ENCODE results near the gene CDH23.
A peak's percentile ranks its signal among the peaks of the same experiment; 100 is the strongest.

CDH23 gene

GRCh38 chr10:71742301-71743088, 345.8 kb downstream of the CDH23 start:
- H3K4me3 ChIP-seq (ENCODE audit: insufficient read length, low read depth), result no peak overlapping the region
- no peaks in the 10 kb centered on the region for H3K36me3 ChIP-seq (ENCODE audit: insufficient read depth, insufficient read length, low read length)
- H3K4me1 ChIP-seq (ENCODE audit: insufficient read depth, insufficient read length), result peaks cover 10% of the 10 kb centered on the region
- no peak for TF ChIP-seq YY1 (IDR thresholded peaks at IDR 0.05; ENCODE audit: insufficient read depth, insufficient read length)
- no peak for TF ChIP-seq SUZ12 (IDR thresholded peaks at IDR 0.05; ENCODE audit: extremely low read depth, insufficient read depth, insufficient read length)
- TF ChIP-seq ZNF274 (IDR thresholded peaks at IDR 0.05; ENCODE audit: low read depth, low read length), result no peak
- H3K9me3 ChIP-seq (ENCODE audit: insufficient read depth, low read length), result peaks cover 13% of the 10 kb centered on the region; the same call in 1 of the 2 replicates
- no peak overlapping the region for H3K9ac ChIP-seq (ENCODE audit: insufficient read length, low read depth)
- no peak for DNase-seq (ENCODE audit: low read depth, low spot score)
- peaks cover 5% of the 10 kb centered on the region for H3K27me3 ChIP-seq (ENCODE audit: insufficient read depth, insufficient read length)

GRCh38 chr10:71743089-71743838, 346.5 kb downstream of the CDH23 start:
- peaks cover 10% of the 10 kb centered on the region for H3K4me1 ChIP-seq (ENCODE audit: insufficient read depth, insufficient read length)
- H3K9ac ChIP-seq (ENCODE audit: insufficient read length, low read depth), result no peak overlapping the region
- peaks cover 5% of the 10 kb centered on the region for H3K27me3 ChIP-seq (ENCODE audit: insufficient read depth, insufficient read length)
- no peak overlapping the region for H3K4me3 ChIP-seq (ENCODE audit: insufficient read length, low read depth)
- H3K9me3 ChIP-seq (ENCODE audit: insufficient read depth, low read length), result peaks cover 13% of the 10 kb centered on the region; the same call in 1 of the 2 replicates
- no peak for DNase-seq (ENCODE audit: low read depth, low spot score)
- no peak for TF ChIP-seq SUZ12 (IDR thresholded peaks at IDR 0.05; ENCODE audit: extremely low read depth, insufficient read depth, insufficient read length)
- TF ChIP-seq ZNF274 (IDR thresholded peaks at IDR 0.05; ENCODE audit: low read depth, low read length), result no peak
- no peak for TF ChIP-seq YY1 (IDR thresholded peaks at IDR 0.05; ENCODE audit: insufficient read depth, insufficient read length)
- H3K36me3 ChIP-seq (ENCODE audit: insufficient read depth, insufficient read length, low read length), result no peaks in the 10 kb centered on the region

GRCh38 chr10:71743866-71744265, 347.1 kb downstream of the CDH23 start:
- no peak for DNase-seq (ENCODE audit: low read depth, low spot score)
- H3K36me3 ChIP-seq (ENCODE audit: insufficient read depth, insufficient read length, low read length), result no peaks in the 10 kb centered on the region

GRCh38 chr10:71744897-71745663, 348.4 kb downstream of the CDH23 start:
- no peaks in the 10 kb centered on the region for H3K36me3 ChIP-seq (ENCODE audit: insufficient read depth, insufficient read length, low read length)
- peaks cover 13% of the 10 kb centered on the region; the same call in 1 of the 2 replicates for H3K9me3 ChIP-seq (ENCODE audit: insufficient read depth, low read length)
- TF ChIP-seq ZNF274 (IDR thresholded peaks at IDR 0.05; ENCODE audit: low read depth, low read length), result no peak
- TF ChIP-seq YY1 (IDR thresholded peaks at IDR 0.05; ENCODE audit: insufficient read depth, insufficient read length), result no peak
- no peak for TF ChIP-seq SUZ12 (IDR thresholded peaks at IDR 0.05; ENCODE audit: extremely low read depth, insufficient read depth, insufficient read length)
- no peak for DNase-seq (ENCODE audit: low read depth, low spot score)
- H3K27me3 ChIP-seq (ENCODE audit: insufficient read depth, insufficient read length), result no peaks in the 10 kb centered on the region
- H3K4me1 ChIP-seq (ENCODE audit: insufficient read depth, insufficient read length), result peaks cover 14% of the 10 kb centered on the region
- no peak overlapping the region for H3K4me3 ChIP-seq (ENCODE audit: insufficient read length, low read depth)
- H3K9ac ChIP-seq (ENCODE audit: insufficient read length, low read depth), result no peak overlapping the region

More at GRCh38 chr10:71743866-71744265, 347.1 kb downstream of the CDH23 start:
- H3K4me1 ChIP-seq (ENCODE audit: insufficient read depth, insufficient read length), result peaks cover 14% of the 10 kb centered on the region
- no peak for TF ChIP-seq YY1 (IDR thresholded peaks at IDR 0.05; ENCODE audit: insufficient read depth, insufficient read length)
- no peak for TF ChIP-seq ZNF274 (IDR thresholded peaks at IDR 0.05; ENCODE audit: low read depth, low read length)
- no peak for TF ChIP-seq SUZ12 (IDR thresholded peaks at IDR 0.05; ENCODE audit: extremely low read depth, insufficient read depth, insufficient read length)
- peaks cover 13% of the 10 kb centered on the region; the same call in 1 of the 2 replicates for H3K9me3 ChIP-seq (ENCODE audit: insufficient read depth, low read length)
- H3K4me3 ChIP-seq (ENCODE audit: insufficient read length, low read depth), result no peak overlapping the region
- H3K27me3 ChIP-seq (ENCODE audit: insufficient read depth, insufficient read length), result peaks cover under 1% of the 10 kb centered on the region
- no peak overlapping the region for H3K9ac ChIP-seq (ENCODE audit: insufficient read length, low read depth)

GRCh38 chr10:71745664-71746250, 349.0 kb downstream of the CDH23 start:
- TF ChIP-seq YY1 (IDR thresholded peaks at IDR 0.05; ENCODE audit: insufficient read depth, insufficient read length), result no peak
- no peak for TF ChIP-seq SUZ12 (IDR thresholded peaks at IDR 0.05; ENCODE audit: extremely low read depth, insufficient read depth, insufficient read length)
- TF ChIP-seq ZNF274 (IDR thresholded peaks at IDR 0.05; ENCODE audit: low read depth, low read length), result no peak
- no peaks in the 10 kb centered on the region for H3K27me3 ChIP-seq (ENCODE audit: insufficient read depth, insufficient read length)
- DNase-seq (ENCODE audit: low read depth, low spot score), result no peak
- H3K9me3 ChIP-seq (ENCODE audit: insufficient read depth, low read length), result peaks cover 13% of the 10 kb centered on the region; the same call in 1 of the 2 replicates
- no peaks in the 10 kb centered on the region for H3K36me3 ChIP-seq (ENCODE audit: insufficient read depth, insufficient read length, low read length)
- H3K9ac ChIP-seq (ENCODE audit: insufficient read length, low read depth), result no peak overlapping the region
- H3K4me1 ChIP-seq (ENCODE audit: insufficient read depth, insufficient read length), result peaks cover 14% of the 10 kb centered on the region
- H3K4me3 ChIP-seq (ENCODE audit: insufficient read length, low read depth), result no peak overlapping the region

- no peaks in the 10 kb centered on the region for H3K36me3 ChIP-seq (ENCODE audit: insufficient read depth, insufficient read length, low read length)
- no peak for DNase-seq (ENCODE audit: low read depth, low spot score)
- H3K9me3 ChIP-seq (ENCODE audit: insufficient read depth, low read length), result peaks cover 13% of the 10 kb centered on the region; the same call in 1 of the 2 replicates
- peaks cover 14% of the 10 kb centered on the region for H3K4me1 ChIP-seq (ENCODE audit: insufficient read depth, insufficient read length)
- H3K27me3 ChIP-seq (ENCODE audit: insufficient read depth, insufficient read length), result no peaks in the 10 kb centered on the region
- H3K9ac ChIP-seq (ENCODE audit: insufficient read length, low read depth), result peak overlapping the region; percentile 47
- TF ChIP-seq SUZ12 (IDR thresholded peaks at IDR 0.05; ENCODE audit: extremely low read depth, insufficient read depth, insufficient read length), result no peak
- no peak for TF ChIP-seq ZNF274 (IDR thresholded peaks at IDR 0.05; ENCODE audit: low read depth, low read length)
- TF ChIP-seq YY1 (IDR thresholded peaks at IDR 0.05; ENCODE audit: insufficient read depth, insufficient read length), result no peak
- no peak overlapping the region for H3K4me3 ChIP-seq (ENCODE audit: insufficient read length, low read depth)
Measured at GRCh38 chr10:71746344-71747037, 349.8 kb downstream of the CDH23 start.

All from NT2/D1 (cell line).